Choroid plexus epithelial cell (primary cell): ENCODE measurements around the gene MYNN.
A peak's percentile ranks its signal among the peaks of the same experiment; 100 is the strongest.

Source experiments
- DNase-seq: peaks from one replicate; pipeline ENCODE4 v3.0.0-alpha.2; 2010; ENCODE audit warnings: low read depth
- H3K4me3 ChIP-seq: 2 replicates; pipeline ENCODE4 v1.5.1; 2011; ENCODE audit warnings: low read depth, mild to moderate bottlenecking, control low read depth, low read length, moderate library complexity
- TF ChIP-seq, protein P1 (sequence below): conservative IDR thresholded peaks from 2 replicates; pipeline ENCODE4 v1.5.1; 2011; ENCODE audit warnings: low read depth, mild to moderate bottlenecking, control low read depth, inconsistent platforms, low read length, moderate library complexity

Gene MYNN

DNA sequence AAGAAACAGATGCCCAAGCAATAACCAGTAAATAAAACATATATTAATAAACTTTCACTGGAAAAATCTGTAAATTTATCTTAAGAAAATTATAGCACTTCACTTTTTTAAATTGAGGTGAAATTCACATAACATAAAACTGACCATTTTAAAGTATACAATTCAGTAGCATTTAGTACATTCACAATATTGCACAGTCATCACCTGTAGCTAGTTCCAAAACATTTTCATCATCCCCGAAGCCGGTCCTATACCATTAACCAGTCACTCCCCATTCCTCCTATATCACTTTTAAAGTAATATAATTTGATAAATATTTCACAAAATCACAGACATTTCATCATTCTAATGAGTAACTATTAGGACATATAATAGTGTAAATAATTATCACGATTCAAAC, 31.5 kb downstream of the MYNN start:
- H3K4me3 ChIP-seq: no peak overlapping the region
- no peak for DNase-seq
- TF ChIP-seq, protein P1, sequence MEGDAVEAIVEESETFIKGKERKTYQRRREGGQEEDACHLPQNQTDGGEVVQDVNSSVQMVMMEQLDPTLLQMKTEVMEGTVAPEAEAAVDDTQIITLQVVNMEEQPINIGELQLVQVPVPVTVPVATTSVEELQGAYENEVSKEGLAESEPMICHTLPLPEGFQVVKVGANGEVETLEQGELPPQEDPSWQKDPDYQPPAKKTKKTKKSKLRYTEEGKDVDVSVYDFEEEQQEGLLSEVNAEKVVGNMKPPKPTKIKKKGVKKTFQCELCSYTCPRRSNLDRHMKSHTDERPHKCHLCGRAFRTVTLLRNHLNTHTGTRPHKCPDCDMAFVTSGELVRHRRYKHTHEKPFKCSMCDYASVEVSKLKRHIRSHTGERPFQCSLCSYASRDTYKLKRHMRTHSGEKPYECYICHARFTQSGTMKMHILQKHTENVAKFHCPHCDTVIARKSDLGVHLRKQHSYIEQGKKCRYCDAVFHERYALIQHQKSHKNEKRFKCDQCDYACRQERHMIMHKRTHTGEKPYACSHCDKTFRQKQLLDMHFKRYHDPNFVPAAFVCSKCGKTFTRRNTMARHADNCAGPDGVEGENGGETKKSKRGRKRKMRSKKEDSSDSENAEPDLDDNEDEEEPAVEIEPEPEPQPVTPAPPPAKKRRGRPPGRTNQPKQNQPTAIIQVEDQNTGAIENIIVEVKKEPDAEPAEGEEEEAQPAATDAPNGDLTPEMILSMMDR: no peak

DNA sequence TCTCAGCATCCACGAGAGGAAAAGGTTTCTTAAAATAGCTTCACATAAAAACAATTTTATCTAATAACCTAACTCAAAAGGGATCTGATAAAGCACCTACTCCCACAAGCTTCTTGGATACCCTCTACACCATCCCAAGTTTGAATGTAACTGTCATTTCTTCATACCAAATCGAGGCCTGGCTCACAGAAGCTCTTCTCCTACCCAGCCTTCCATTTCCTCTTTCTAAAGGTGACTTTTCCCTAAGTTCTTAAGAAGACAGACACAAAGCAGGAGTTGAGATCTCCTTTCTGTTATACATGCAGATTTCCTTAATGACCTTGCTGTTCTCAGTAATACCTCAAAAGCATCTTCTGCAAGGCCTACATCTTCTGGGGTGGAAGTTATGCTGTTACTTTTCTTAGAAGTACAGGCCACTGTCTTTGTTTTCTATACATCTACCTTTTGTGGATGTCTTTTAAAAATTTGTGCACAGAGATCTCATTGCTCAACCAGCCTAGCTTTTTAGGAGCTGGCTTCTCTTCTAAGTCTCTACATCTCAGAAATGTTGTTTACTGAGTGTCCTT, 36.1 kb downstream of the MYNN start:
- TF ChIP-seq, protein P1: no peak
- DNase-seq: no peak
- no peak overlapping the region for H3K4me3 ChIP-seq

DNA sequence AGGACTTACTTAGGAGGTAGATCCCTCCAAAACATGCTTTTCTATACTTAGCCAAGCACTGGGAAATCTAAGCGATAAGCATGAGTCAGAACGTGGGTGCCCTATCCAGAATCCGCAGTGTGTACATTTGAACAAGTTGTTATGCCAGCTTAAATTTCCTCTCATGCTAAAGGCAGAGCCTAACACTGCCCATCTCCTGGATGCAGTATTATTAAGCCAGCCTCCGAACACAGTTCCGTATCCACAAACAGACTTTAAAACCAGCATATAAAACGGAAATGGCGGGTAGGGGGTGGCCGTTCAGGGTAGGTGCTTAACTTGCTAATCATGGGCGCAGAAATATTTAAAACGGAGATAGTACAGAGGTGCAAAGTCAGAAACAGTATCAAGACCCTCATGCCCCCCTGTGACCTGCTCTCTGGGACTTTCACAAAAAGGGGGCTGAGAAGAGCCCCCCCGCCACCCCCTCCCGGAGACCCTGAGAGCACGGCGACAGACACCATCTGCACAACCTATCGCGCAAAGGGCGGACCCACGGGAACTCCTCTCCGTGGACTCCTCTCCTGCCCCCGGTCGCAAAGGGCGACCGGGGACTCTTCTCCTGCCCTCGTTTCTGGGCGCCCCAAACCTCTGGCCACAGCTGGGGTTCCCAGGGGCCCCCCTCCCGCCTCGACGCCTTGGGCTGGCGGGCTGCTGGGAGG, 38.6 kb downstream of the MYNN start:
- H3K4me3 ChIP-seq: peak overlapping the region; percentile 67
- TF ChIP-seq, protein P1: no peak
- peak; percentile 76 for DNase-seq

DNA sequence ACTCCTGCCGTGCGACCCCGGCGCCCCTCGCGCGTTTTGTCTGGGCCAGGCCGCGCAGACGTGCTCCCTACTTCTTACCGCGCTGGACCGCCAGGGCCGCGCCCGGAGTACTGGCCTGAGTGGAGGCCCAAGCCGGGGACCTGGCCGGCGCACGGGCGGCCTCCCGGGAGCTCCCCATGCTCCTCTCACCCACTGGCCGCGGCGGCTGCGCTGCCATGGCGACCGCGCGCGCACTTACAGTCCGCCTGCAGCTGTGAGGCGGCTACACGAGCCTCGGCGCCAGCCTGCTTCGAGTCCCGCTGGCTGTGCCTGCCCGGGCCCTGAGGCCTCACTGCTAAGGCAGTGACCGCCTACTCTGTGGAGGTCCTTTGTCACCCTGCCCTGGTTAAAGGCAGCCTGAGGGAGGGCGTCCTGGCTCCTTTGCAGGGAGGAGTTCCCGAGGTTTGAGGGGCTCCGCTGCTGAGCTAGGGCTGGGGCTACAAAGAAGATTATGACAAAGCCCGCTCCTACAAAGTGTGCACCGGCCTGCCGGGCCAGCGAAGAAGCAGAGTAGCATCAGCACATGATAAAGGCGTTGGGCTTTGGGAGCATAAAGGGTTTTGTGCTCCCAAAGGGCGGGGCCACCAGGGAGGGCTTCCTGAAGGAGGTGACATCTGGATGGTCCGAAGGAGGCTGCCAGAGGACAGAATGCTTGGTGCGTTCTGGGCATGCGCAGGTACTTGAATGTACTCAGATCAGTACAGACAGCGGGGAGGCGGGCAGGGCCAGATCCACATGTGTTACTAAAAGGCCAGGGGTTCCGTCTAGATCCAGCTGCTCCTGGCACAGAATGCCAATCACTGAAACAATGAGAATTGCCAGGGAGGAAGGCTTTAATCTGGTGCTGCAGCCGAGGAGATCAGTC, 39.4 kb downstream of the MYNN start, which contains the start of the genes LRRC34 and LRRIQ4:
Gene LRRC34, minus strand, starts transcription at position 573 of the 904 bp plus-strand sequence. Its CDS starts 356 bp downstream, at position 217.
Gene LRRIQ4, plus strand, starts transcription at position 539 of the 904 bp plus-strand sequence. CDS start 9,052 bp downstream, outside the sequence.
- peak within 1 kb of the TSS; percentile 67 for H3K4me3 ChIP-seq
- TF ChIP-seq, protein P1: no peak
- peak; percentile 89 for DNase-seq

DNA sequence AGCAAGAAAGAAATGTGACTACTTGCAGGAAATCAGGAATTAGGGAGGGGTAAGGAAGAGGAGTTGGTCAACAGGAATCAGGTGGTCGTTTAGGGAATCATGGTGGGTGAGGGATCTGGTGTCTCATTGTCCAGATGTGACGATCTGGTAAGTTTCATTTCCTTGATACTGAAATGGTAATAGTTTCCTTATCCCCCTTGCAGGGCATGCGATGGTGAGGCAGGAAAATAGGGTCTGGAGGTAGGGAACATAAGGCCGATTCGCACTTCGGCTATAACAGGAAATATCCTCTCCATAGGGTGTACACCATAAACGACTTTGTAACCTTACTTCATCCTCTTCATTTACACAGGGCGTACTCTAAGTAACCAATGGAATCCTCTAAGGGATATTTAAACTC, 40.1 kb downstream of the MYNN start:
- TF ChIP-seq, protein P1: no peak
- no peak for DNase-seq
- H3K4me3 ChIP-seq: peak overlapping the region; percentile 67

DNA sequence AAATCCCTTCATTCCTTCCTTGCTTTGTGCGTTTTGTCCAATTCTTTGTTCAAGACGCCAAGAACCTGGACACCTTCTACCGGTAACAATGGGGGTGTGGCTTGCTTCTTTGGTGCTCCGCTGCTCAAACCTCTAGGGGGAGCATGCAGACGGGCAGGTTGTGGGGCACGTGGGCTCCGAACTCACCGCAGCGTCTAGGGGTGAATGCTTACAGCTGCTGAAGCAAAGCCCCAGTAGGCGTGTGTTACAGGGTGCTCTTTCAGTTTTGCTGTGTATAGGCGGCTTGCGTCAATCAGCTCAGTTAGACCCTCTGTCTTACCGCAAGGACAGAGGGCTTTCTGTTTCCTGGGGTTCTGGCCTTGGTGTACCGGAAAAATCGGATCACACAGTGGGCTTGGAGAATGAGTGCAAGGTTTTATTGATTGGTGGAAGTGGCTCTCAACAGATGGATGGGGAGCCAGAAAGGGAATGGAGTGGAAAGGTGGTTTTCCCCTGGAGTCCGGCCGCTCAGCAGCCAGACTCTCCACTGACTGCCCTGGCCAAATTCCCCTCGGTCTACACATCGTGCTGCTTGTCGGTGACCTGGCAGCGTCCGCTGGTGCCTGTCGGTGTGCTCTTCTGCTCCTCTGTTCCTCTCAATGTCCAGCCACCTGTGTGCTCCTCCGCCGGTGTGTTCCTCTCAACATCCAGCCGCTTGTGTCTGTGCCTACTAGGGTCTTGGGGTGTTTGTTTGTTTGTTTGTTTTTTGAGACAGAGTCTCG, 40.7 kb downstream of the MYNN start:
- peak overlapping the region; percentile 67 for H3K4me3 ChIP-seq
- peak; percentile 37 for DNase-seq
- TF ChIP-seq, protein P1: peak; percentile 49
